ENCODE data around the gene SLC2A4. TPM values are rescaled to one million over a fixed set of nuclear protein-coding genes. Genes with fewer than 3 reads are reported as not detected.

Gene SLC2A4
- total RNA-seq, 1 experiment from 2014 or later: 1.5 TPM

DNA sequence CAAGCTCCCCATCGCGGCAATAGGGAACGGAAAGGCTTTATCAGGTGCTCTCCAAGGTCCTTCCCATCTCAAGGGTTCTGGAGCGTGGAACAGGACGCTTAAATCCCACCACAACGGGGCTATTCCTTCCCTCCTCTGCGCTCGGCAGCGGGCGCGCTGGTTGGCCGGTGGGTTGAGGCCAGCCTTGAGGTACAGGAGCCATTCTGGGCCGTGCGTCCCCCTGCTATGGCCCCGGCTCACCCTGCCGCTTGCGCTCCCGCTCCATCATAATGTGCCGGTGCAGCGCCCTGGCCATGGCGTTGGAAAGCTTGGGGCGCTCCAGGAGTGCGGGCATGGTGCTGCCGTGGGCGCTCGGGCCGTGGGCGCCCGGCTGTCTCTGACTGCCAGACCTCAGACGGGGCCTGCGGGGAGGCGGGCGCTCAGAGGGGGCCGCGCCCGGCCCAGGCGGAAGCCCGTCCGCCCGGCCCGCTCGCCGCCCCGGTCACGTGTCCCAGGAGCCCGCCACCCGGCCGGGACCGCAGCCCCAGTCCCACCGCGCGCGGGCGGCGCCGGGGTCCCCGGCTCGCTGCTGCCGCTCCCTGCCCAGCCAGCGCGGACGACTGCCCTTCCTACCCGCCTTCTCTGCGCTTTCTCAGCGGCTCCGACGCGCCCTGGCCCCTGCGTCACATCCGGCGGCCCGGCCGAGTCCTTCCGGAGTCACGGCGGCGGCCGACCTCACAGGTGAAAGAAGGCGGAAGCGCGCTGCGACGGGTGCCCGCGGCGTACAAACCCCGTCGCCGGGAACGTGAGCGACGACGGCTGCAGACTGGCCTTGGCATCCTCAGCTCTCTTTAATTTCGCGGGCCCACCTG, 33.4 kb downstream of the SLC2A4 start, which contains the start of gene GPS2:
GPS2 (minus strand) TSS at position 642 of the 851 bp plus-strand sequence; CDS start at position 334, 308 bp downstream.
- Histone ChIP-seq H4K20me1 (ENCODE audit: insufficient read depth) (peaks cover 44% of the 10 kb centered on the region), H3K9me3 (ENCODE audit: insufficient read depth, low read depth) (no peaks in the 10 kb centered on the region), H3K4me2 (peak within 1 kb of the TSS; percentile 94), H3F3A (ENCODE audit: insufficient read depth, low read depth) (peaks cover 67% of the 10 kb centered on the region), H3K4me1 (replicated peaks; ENCODE audit: insufficient read depth) (peaks cover 40% of the 10 kb centered on the region), H3K27ac (peak within 1 kb of the TSS; percentile 64), H3K9me2 (ENCODE audit: insufficient read depth) (no peaks in the 10 kb centered on the region), H3K36me3 (ENCODE audit: low read depth) (peaks cover 30% of the 10 kb centered on the region), H3K4me3 (peak within 1 kb of the TSS; percentile 97), H3K27me3 (ENCODE audit: insufficient read depth, low read depth) (no peaks in the 10 kb centered on the region), H2AFZ (peak within 1 kb of the TSS; percentile 72), H3K79me2 (ENCODE audit: low read depth) (peaks cover 43% of the 10 kb centered on the region)
- ChIA-PET CTCF (no interaction called here), POLR2A (ENCODE audit: unreplicated experiment) (interaction anchor here (0.6 to 1.0 kb wide), 3 partner anchors 10 to 15 kb away, joined by 5 to 13 read pairs (median 5); no protein-coding TSS in a partner anchor)
- TF ChIP-seq CTCF (conservative IDR thresholded peaks at IDR 0.05) (no peak), EZH2 (IDR thresholded peaks at IDR 0.05; ENCODE audit: low read depth) (no peak)
- intact Hi-C loops (cut with micrococcal nuclease; ENCODE audit: unreplicated experiment): no loop called here
- BruUV-seq (replicated peaks): no TSS peak
- peak; percentile 80 to 94 for DNase-seq

DNA sequence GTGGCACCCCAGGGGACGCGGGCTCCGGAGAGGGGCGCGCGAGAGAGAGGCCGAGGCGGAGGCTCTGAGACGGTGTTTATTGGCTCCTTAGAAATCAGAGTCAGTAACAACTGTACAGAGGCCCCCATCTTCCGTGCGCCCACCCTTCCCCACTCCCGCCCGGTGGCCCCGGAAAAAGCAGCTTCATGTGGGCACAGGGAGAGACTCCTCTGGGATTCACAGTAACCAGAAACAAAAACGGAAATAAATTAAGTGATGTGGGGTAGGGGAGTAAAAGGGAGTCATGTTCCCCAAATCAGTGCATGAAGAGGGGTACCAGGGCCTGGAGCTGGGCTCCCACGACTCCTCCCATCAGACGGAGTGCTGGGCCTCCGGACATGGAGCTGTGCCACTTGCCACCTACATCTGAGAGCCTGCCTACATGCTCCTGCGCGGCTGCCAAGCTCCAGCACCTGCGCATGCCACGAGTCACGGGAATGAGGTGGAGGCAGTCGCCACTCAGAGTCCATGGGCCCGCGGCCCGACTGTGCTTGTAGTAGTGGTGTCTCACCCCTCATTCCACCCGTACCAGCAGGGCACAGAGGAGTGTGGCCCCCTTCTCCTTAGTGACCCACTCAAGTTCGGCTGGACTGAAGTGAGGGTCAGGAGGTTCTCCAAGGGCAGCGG, 34.2 kb downstream of the SLC2A4 start:
- TF ChIP-seq CTCF (conservative IDR thresholded peaks at IDR 0.05): no peak
- TF ChIP-seq EZH2 (IDR thresholded peaks at IDR 0.05; ENCODE audit: low read depth): no peak
- Histone ChIP-seq H3K27ac (peak overlapping the region; percentile 64), H3F3A (ENCODE audit: insufficient read depth, low read depth) (peaks cover 62% of the 10 kb centered on the region), H3K79me2 (ENCODE audit: low read depth) (peaks cover 35% of the 10 kb centered on the region), H3K4me3 (peak overlapping the region; percentile 97), H3K9me3 (ENCODE audit: insufficient read depth, low read depth) (no peaks in the 10 kb centered on the region), H4K20me1 (ENCODE audit: insufficient read depth) (peaks cover 37% of the 10 kb centered on the region), H3K36me3 (ENCODE audit: low read depth) (peaks cover 23% of the 10 kb centered on the region), H3K9me2 (ENCODE audit: insufficient read depth) (no peaks in the 10 kb centered on the region), H3K27me3 (ENCODE audit: insufficient read depth, low read depth) (no peaks in the 10 kb centered on the region), H3K4me2 (peak overlapping the region; percentile 94), H3K4me1 (replicated peaks; ENCODE audit: insufficient read depth) (peaks cover 33% of the 10 kb centered on the region), H2AFZ (peak overlapping the region; percentile 72)
- ChIA-PET POLR2A (ENCODE audit: unreplicated experiment) (interaction anchor here (0.6 to 0.7 kb wide), 3 partner anchors 14 to 428 kb away, joined by 3 to 5 read pairs (median 3); no protein-coding TSS in a partner anchor), CTCF (interaction anchor here (0.7 kb wide), 1 partner anchor 14 kb away, joined by 11 read pairs; the partner anchor contains the start of gene NEURL4)
- peak in 1 of 2 experiments; percentile 30 for DNase-seq
- intact Hi-C loops (cut with micrococcal nuclease; ENCODE audit: unreplicated experiment): no loop called here
- no TSS peak for BruUV-seq (replicated peaks)

DNA sequence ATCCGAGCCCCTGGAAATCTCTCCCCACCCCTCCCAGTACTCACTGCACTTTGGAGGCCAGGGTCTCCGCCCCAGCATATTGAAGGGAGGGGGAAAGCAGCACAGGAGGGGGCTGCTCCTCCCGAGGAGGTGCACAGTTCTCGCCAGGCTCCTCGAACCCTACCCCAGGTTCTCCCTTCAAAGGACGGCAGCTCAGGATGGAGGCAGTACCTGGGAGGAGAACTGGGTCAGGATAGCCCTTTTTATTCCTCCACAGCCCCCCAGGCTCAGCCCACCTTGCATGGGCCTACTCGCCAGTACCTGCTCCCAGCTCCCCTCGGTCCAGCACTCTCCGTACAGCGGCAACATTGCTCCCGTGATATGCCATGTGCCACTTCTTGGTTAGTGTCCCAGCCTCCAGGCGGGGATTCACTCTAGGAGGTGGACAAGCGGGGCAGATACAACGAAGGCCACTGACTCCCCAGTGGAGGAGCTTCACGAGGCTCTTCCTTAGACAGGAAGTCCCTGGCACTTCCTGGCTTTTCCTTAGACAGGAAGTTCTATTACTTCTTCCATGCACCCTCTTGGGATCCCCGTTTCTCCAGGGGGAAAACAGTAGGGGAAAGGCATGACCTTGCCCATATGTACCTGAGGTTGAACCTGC, 35.8 kb downstream of the SLC2A4 start:
- DNase-seq: no peak
- H3K4me3 ChIP-seq: no peak overlapping the region
- peaks cover 23% of the 10 kb centered on the region; the same call in 1 of the 2 replicates for H3K79me2 ChIP-seq (ENCODE audit: low read depth)
- ChIA-PET CTCF (no interaction called here), POLR2A (ENCODE audit: unreplicated experiment) (no interaction called here)
- H3K36me3 ChIP-seq (ENCODE audit: low read depth): peaks cover 9% of the 10 kb centered on the region
- H3F3A ChIP-seq (ENCODE audit: insufficient read depth, low read depth): peaks cover 48% of the 10 kb centered on the region
- intact Hi-C loops (cut with micrococcal nuclease; ENCODE audit: unreplicated experiment): no loop called here
- no peaks in the 10 kb centered on the region for H3K9me2 ChIP-seq (ENCODE audit: insufficient read depth)
- TF ChIP-seq EZH2 (IDR thresholded peaks at IDR 0.05; ENCODE audit: low read depth) (no peak), CTCF (conservative IDR thresholded peaks at IDR 0.05) (no peak)
- BruUV-seq (replicated peaks): no TSS peak
- H3K9me3 ChIP-seq (ENCODE audit: insufficient read depth, low read depth): no peaks in the 10 kb centered on the region
- no peaks in the 10 kb centered on the region for H3K27me3 ChIP-seq (ENCODE audit: insufficient read depth, low read depth)
- peaks cover 23% of the 10 kb centered on the region for H4K20me1 ChIP-seq (ENCODE audit: insufficient read depth)
- no peak overlapping the region for H3K27ac ChIP-seq
- no peak overlapping the region for H2AFZ ChIP-seq
- H3K4me2 ChIP-seq: no peak overlapping the region
- peaks cover 22% of the 10 kb centered on the region for H3K4me1 ChIP-seq (replicated peaks; ENCODE audit: insufficient read depth)
